Esophagus (tissue), 2 donors: ENCODE data around the gene GPR137B. TPM values are rescaled to one million over a fixed set of nuclear protein-coding genes. Genes with fewer than 3 reads are reported as not detected.

Experiments used
- H3K27ac ChIP-seq, 2 donors: one replicate each; pipeline ENCODE4 v1.5.1; 2013; ENCODE audit warnings: low read depth in 2 of 2, mild to moderate bottlenecking in 2 of 2, inconsistent platforms in 1 of 2, low read length in 1 of 2, moderate library complexity in 1 of 2
- H3K27me3 ChIP-seq, 2 donors: one replicate each; pipeline ENCODE4 v1.6.1; 2013; ENCODE audit warnings: low read length in 2 of 2, control low read depth in 1 of 2, mild to moderate bottlenecking in 1 of 2; ENCODE audit not compliant: insufficient read depth in 2 of 2, control insufficient read depth in 1 of 2
- H3K36me3 ChIP-seq, 2 donors: one replicate each; pipeline ENCODE4 v1.6.1; 2013; ENCODE audit warnings: low read length in 1 of 2; ENCODE audit not compliant: control insufficient read depth in 2 of 2, insufficient read depth in 2 of 2
- H3K4me1 ChIP-seq, 2 donors: one replicate each; pipeline ENCODE4 v1.6.1; 2013; ENCODE audit warnings: low read length in 1 of 2; ENCODE audit not compliant: control insufficient read depth in 2 of 2, insufficient read depth in 2 of 2
- H3K4me3 ChIP-seq, 2 donors: one replicate each; pipeline ENCODE4 v1.5.1; 2013; ENCODE audit warnings: low read length in 2 of 2, mild to moderate bottlenecking in 2 of 2, low read depth in 1 of 2, moderate library complexity in 1 of 2
- H3K9me3 ChIP-seq, 2 donors: one replicate each; pipeline ENCODE4 v1.6.1; 2013; ENCODE audit warnings: mild to moderate bottlenecking in 2 of 2, low read depth in 1 of 2, low read length in 1 of 2, moderate library complexity in 1 of 2; ENCODE audit not compliant: control insufficient read depth in 2 of 2, insufficient read depth in 1 of 2
- WGBS, 2 donors: extraction: QIAGEN DNeasy Blood & Tissue Kit; methylation state at CpG; one replicate each; pipeline ENCODE4 v1.1.7; 2013; 5-methylcytosine and 5-hydroxymethylcytosine counted together
- polyA plus RNA-seq, 2 donors: library from polyadenylated mRNA; stranded (reverse); fragments of 200-250 nt; gene quantifications; one replicate each; pipeline ENCODE4 v1.2.3, GENCODE V29; 2013
- donor health status: healthy with polysubstance abuse.
- donor health status: Bipolar disorder and iron deficiency.

The GPR137B gene
- polyA plus RNA-seq, 2 donors: 2.1 to 2.8 TPM

DNA sequence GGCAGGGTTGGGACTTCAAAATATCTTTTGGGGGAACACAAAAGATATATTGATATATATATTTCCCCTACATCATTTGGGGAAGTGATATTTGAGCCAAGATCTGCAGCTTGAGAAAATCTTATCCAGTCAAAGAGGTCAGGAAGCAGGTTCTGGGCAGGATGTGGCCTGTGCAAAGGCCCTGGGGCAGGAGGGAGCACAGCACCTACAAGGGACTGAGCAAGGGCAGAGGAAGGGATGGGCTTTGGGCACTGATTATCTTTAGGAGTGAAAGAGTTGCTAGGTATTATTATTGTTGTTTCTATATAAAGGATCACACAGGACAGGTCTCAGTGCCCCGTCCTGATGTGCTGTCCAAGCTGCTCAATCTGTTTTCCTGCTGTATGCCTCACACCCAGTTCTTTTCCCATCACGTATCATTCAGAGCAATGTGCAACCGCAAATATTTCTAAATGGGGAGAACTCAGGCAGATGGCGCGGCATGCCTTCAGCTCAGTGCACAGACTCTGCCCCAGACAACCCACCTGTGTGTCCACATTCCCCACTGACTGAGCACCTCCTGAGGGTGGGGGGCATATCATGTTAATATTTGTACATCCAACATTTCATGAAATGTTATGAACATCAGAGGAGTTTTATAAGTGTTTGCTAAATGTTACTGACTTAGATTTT is 28.1 kb upstream of the GPR137B start:
- no peaks in the 10 kb centered on the region for H3K36me3 ChIP-seq
- WGBS, 2 donors: 88 to 89% methylated on average over 5 of the region's 5 CpGs
- H3K4me1 ChIP-seq: no peaks in the 10 kb centered on the region
- H3K27ac ChIP-seq: no peak overlapping the region
- no peaks in the 10 kb centered on the region for H3K27me3 ChIP-seq
- H3K4me3 ChIP-seq: no peak overlapping the region
- no peaks in the 10 kb centered on the region for H3K9me3 ChIP-seq

DNA sequence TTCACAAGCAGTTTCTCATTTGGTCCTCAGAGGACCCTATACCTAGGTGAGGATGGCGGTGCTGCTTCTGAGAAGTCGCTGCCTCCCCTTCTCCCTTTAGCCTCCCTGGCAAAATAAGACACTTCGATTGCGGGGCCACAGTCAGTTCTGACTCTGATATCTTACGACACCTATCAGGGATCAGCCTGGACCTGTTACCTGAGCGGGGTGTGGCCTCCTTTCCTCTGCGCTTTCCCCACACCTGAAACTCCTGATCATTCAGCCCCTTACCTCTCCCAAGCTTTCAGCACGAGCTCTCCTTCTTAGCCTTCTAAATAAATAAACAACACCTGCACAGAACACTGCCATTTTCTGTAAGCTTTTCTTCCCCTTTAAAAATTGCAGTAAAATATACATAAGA is 24.6 kb upstream of the GPR137B start:
- 52 to 70% methylated on average over 8 of the region's 8 CpGs for WGBS, 2 donors
- H3K4me1 ChIP-seq: no peaks in the 10 kb centered on the region

GRCh38 chr1:236119943-236120484 is 22.3 kb upstream of the GPR137B start:
- no peaks in the 10 kb centered on the region for H3K36me3 ChIP-seq
- H3K4me1 ChIP-seq: no peaks in the 10 kb centered on the region
- 73 to 74% methylated on average over 12 of the region's 12 CpGs for WGBS, 2 donors
- no peak overlapping the region for H3K27ac ChIP-seq
- no peaks in the 10 kb centered on the region for H3K27me3 ChIP-seq
- no peak overlapping the region for H3K4me3 ChIP-seq
- no peaks in the 10 kb centered on the region for H3K9me3 ChIP-seq

More for the DNA sequence above, 24.6 kb upstream of the GPR137B start:
- Histone ChIP-seq H3K27me3 (no peaks in the 10 kb centered on the region), H3K36me3 (no peaks in the 10 kb centered on the region), H3K9me3 (no peaks in the 10 kb centered on the region), H3K27ac (no peak overlapping the region), H3K4me3 (no peak overlapping the region)

GRCh38 chr1:236120721-236121153 is 21.6 kb upstream of the GPR137B start:
- WGBS, 2 donors: 65 to 70% methylated on average over 10 of the region's 10 CpGs

DNA sequence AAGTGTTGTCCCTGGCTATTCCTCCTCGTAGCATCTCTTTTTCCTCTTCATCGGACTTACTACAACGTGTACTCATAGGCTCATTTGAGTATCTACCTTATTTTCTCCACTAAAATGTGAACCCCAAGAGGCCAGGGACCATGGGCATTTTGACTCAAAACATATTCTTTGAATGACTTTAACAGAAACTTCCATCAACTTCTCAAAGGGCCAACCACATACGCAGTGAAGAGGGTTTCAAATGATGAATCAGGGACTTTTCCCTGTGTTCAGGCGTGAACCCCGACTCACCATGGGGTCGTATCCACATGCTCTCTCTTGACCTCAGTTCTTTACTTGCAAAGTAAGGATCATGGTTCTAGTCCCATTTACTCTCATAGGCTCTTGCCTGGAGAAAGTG is 20.2 kb upstream of the GPR137B start:
- WGBS, 2 donors: 87 to 88% methylated on average over 7 of the region's 7 CpGs
- no peak overlapping the region for H3K4me3 ChIP-seq
- no peaks in the 10 kb centered on the region for H3K27me3 ChIP-seq
- no peaks in the 10 kb centered on the region for H3K4me1 ChIP-seq
- H3K9me3 ChIP-seq: no peaks in the 10 kb centered on the region
- H3K27ac ChIP-seq: no peak overlapping the region
- no peaks in the 10 kb centered on the region for H3K36me3 ChIP-seq

More at GRCh38 chr1:236120721-236121153, 21.6 kb upstream of the GPR137B start:
- Histone ChIP-seq H3K9me3 (no peaks in the 10 kb centered on the region), H3K27me3 (no peaks in the 10 kb centered on the region), H3K36me3 (no peaks in the 10 kb centered on the region), H3K4me3 (no peak overlapping the region), H3K4me1 (no peaks in the 10 kb centered on the region), H3K27ac (no peak overlapping the region)

GRCh38 chr1:236123563-236123962 is 18.8 kb upstream of the GPR137B start:
- H3K27ac ChIP-seq: no peak overlapping the region
- H3K9me3 ChIP-seq: no peaks in the 10 kb centered on the region
- no peaks in the 10 kb centered on the region for H3K4me1 ChIP-seq
- 84 to 88% methylated on average over 6 of the region's 6 CpGs for WGBS, 2 donors
- no peak overlapping the region for H3K4me3 ChIP-seq
- no peaks in the 10 kb centered on the region for H3K27me3 ChIP-seq
- H3K36me3 ChIP-seq: no peaks in the 10 kb centered on the region

GRCh38 chr1:236124965-236125364 is 17.4 kb upstream of the GPR137B start:
- no peak overlapping the region for H3K4me3 ChIP-seq
- no peaks in the 10 kb centered on the region for H3K27me3 ChIP-seq
- no peaks in the 10 kb centered on the region for H3K4me1 ChIP-seq
- no peaks in the 10 kb centered on the region for H3K36me3 ChIP-seq
- no peaks in the 10 kb centered on the region for H3K9me3 ChIP-seq
- WGBS, 2 donors: 75 to 85% methylated on average over 2 of the region's 2 CpGs
- H3K27ac ChIP-seq: no peak overlapping the region

GRCh38 chr1:236127045-236127444 is 15.3 kb upstream of the GPR137B start:
- WGBS, 2 donors: 92 to 93% methylated on average over 8 of the region's 8 CpGs
- no peaks in the 10 kb centered on the region for H3K27me3 ChIP-seq
- no peak overlapping the region for H3K27ac ChIP-seq
- H3K36me3 ChIP-seq: no peaks in the 10 kb centered on the region
- no peaks in the 10 kb centered on the region for H3K9me3 ChIP-seq
- no peak overlapping the region for H3K4me3 ChIP-seq
- H3K4me1 ChIP-seq: no peaks in the 10 kb centered on the region

DNA sequence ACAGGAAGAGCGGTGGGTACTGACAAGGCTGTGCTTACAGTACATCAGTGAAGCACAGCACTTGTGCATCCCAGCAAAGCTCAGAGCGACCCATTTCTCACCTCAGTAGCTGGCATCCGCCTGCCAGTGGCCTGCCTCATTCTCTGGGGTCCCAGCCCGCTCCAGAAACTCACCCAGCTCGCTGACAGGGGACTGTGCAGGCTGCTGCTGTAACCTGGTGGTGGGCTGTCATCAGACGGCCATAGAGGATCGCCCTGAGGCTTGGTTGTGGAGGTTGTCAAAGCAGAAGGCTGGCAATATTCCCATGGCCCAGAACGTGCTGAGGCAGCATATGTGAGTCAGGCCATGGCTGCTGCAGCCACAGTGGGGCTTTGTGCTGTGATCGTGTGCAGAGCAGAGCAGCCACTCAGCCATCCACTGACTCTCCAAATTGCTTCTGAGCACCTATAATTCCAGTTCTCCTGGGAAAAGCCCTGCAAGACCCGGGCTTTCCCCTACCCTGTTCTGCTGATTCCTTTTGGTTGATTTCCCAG is 13.6 kb upstream of the GPR137B start:
- no peaks in the 10 kb centered on the region for H3K27me3 ChIP-seq
- no peaks in the 10 kb centered on the region for H3K9me3 ChIP-seq
- H3K4me3 ChIP-seq: no peak overlapping the region
- H3K27ac ChIP-seq: no peak overlapping the region
- H3K36me3 ChIP-seq: no peaks in the 10 kb centered on the region
- 67 to 77% methylated on average over 10 of the region's 10 CpGs for WGBS, 2 donors
- H3K4me1 ChIP-seq: no peaks in the 10 kb centered on the region

GRCh38 chr1:236129306-236129705 is 13.0 kb upstream of the GPR137B start:
- Histone ChIP-seq H3K4me3 (no peak overlapping the region), H3K36me3 (no peaks in the 10 kb centered on the region), H3K27me3 (no peaks in the 10 kb centered on the region), H3K4me1 (no peaks in the 10 kb centered on the region), H3K27ac (no peak overlapping the region), H3K9me3 (no peaks in the 10 kb centered on the region)
- WGBS, 2 donors: 81 to 82% methylated on average over 5 of the region's 5 CpGs
